Suppressor macrophage treated with lipopolysaccharide for 1 hour (primary cell): Measurements from ENCODE around the gene TMEM183A.

Experiments
- DNase-seq, 3 donors: peaks; one replicate each; pipeline ENCODE4 v3.0.0-alpha.2; 2020 to 2022

Gene TMEM183A

GRCh38 chr1:203031467-203031866 lies 24.3 kb downstream of the TMEM183A start:
- DNase-seq = peak in 1 of 3 donors; percentile 59

- DNase-seq = no peak
Observed at GRCh38 chr1:203033287-203033686, 26.1 kb downstream of the TMEM183A start.

GRCh38 chr1:203033917-203034316 lies 26.7 kb downstream of the TMEM183A start:
- DNase-seq = no peak

GRCh38 chr1:203034422-203035110 lies 27.4 kb downstream of the TMEM183A start:
- no peak for DNase-seq

GRCh38 chr1:203035111-203036000 lies 28.2 kb downstream of the TMEM183A start:
- DNase-seq = no peak

GRCh38 chr1:203036135-203036534 lies 29.0 kb downstream of the TMEM183A start:
- DNase-seq = no peak

- DNase-seq = no peak
Observed at GRCh38 chr1:203036537-203036936, 29.4 kb downstream of the TMEM183A start.

- no peak for DNase-seq
Observed at GRCh38 chr1:203037509-203038190, 30.5 kb downstream of the TMEM183A start.

- peak; percentile 91 for DNase-seq
Observed at GRCh38 chr1:203038217-203038741, 31.1 kb downstream of the TMEM183A start.

- DNase-seq = peak; percentile 85 to 92 (median 90)
Observed at GRCh38 chr1:203038891-203039608, 31.9 kb downstream of the TMEM183A start.

GRCh38 chr1:203039609-203040512 lies 32.7 kb downstream of the TMEM183A start:
- DNase-seq = peak; percentile 38 to 67 (median 48)

GRCh38 chr1:203040513-203041275 lies 33.5 kb downstream of the TMEM183A start:
- no peak for DNase-seq

- DNase-seq = no peak
Observed at GRCh38 chr1:203041351-203041932, 34.3 kb downstream of the TMEM183A start.

GRCh38 chr1:203043830-203044545 lies 36.8 kb downstream of the TMEM183A start:
- DNase-seq = no peak

GRCh38 chr1:203044546-203045250 lies 37.5 kb downstream of the TMEM183A start:
- DNase-seq = no peak

GRCh38 chr1:203045336-203045735 lies 38.2 kb downstream of the TMEM183A start:
- DNase-seq = no peak

GRCh38 chr1:203045821-203046594 lies 38.8 kb downstream of the TMEM183A start:
- DNase-seq = no peak
